AG04449 (cell line): ENCODE measurements around the gene TAP1.
"Not testable (repeated sequence)": the region's sequence is repeated elsewhere in the genome, so short reads cannot be mapped to it uniquely, and the experiment has no call there.

Experiments
- CTCF ChIA-PET: fragments of 350-600 bp; formaldehyde crosslinking; extraction: SDS; loops from one replicate; lab custom pipeline; 2021; ENCODE audit warnings: antibody characterized with exemption; lab: Yijun Ruan, JAX
- POLR2A ChIA-PET: fragments of 400-600, 350-600 bp; formaldehyde crosslinking; extraction: SDS; loops from one replicate; lab custom pipeline; 2020; ENCODE audit warnings: antibody characterized with exemption, inconsistent platforms; lab: Yijun Ruan, JAX
- DNase-seq: peaks from one replicate; pipeline ENCODE4 v3.0.0-alpha.2; 2010; ENCODE audit warnings: low read depth, low spot score
- H3K4me3 ChIP-seq: 2 replicates; pipeline ENCODE4 v1.5.1; 2011; ENCODE audit warnings: low read depth, mild to moderate bottlenecking, control low read depth, low read length
- TF ChIP-seq, protein P1 (sequence below): IDR thresholded peaks from one replicate; pipeline ENCODE4 v1.5.1; 2011; ENCODE audit warnings: mild to moderate bottlenecking, moderate library complexity, low read length, control low read depth, inconsistent platforms; ENCODE audit not compliant: insufficient read depth; ENCODE audit errors: missing control alignments

Gene TAP1

GRCh38 chr6:32882879-32883250 is 29.4 kb upstream of the TAP1 start:
- no peak overlapping the region for H3K4me3 ChIP-seq
- DNase-seq: no peak
- POLR2A ChIA-PET: interaction anchor here (1.8 kb wide), 1 partner anchor 89 kb away, joined by 18 read pairs; no protein-coding TSS in a partner anchor
- CTCF ChIA-PET: interaction anchor here (0.6 to 18.1 kb wide), 12 partner anchors 15 to 289 kb away, joined by 3 to 402 read pairs (median 8); partner anchors contain the start of genes BRD2, HLA-DMA, PSMB8 and TAP2
- TF ChIP-seq, protein P1, sequence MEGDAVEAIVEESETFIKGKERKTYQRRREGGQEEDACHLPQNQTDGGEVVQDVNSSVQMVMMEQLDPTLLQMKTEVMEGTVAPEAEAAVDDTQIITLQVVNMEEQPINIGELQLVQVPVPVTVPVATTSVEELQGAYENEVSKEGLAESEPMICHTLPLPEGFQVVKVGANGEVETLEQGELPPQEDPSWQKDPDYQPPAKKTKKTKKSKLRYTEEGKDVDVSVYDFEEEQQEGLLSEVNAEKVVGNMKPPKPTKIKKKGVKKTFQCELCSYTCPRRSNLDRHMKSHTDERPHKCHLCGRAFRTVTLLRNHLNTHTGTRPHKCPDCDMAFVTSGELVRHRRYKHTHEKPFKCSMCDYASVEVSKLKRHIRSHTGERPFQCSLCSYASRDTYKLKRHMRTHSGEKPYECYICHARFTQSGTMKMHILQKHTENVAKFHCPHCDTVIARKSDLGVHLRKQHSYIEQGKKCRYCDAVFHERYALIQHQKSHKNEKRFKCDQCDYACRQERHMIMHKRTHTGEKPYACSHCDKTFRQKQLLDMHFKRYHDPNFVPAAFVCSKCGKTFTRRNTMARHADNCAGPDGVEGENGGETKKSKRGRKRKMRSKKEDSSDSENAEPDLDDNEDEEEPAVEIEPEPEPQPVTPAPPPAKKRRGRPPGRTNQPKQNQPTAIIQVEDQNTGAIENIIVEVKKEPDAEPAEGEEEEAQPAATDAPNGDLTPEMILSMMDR: no peak

DNA sequence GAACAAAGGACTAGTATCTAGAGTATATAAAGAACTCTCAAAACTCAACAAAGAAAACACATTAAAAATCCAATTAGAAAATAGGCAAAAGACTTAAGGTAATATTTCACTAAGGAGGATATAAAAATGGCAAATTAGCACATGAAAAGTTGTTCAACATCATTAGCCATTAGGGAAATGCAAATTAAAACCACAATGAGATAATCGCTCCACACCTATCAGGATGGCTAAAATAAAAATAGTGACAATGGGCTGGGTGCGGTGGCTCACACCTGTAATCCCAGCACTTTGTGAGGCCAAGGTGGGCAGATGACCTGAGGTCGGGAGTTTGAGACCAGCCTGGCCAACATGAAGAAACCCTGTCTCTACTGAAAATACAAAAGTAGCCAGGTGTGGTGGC is 27.5 kb upstream of the TAP1 start:
- CTCF ChIA-PET: interaction anchor here (0.8 to 18.1 kb wide), 6 partner anchors 10 to 104 kb away, joined by 3 to 402 read pairs (median 7); partner anchors contain the start of genes PSMB8 and TAP2
- POLR2A ChIA-PET, DNase-seq, H3K4me3 ChIP-seq: not testable (repeated sequence)

- no peak for DNase-seq
- no peak overlapping the region for H3K4me3 ChIP-seq
- POLR2A ChIA-PET: no interaction called here
- CTCF ChIA-PET: interaction anchor here (1.4 to 18.1 kb wide), 5 partner anchors 9 to 54 kb away, joined by 5 to 402 read pairs (median 10); partner anchors contain the start of genes PSMB8, PSMB9, TAP1 and TAP2
- TF ChIP-seq, protein P1: no peak
Observed at GRCh38 chr6:32879691-32880090, 26.2 kb upstream of the TAP1 start.

GRCh38 chr6:32876603-32877002 is 23.1 kb upstream of the TAP1 start:
- ChIA-PET POLR2A (no interaction called here), CTCF (interaction anchor here (0.6 to 18.1 kb wide), 9 partner anchors 9 to 108 kb away, joined by 3 to 402 read pairs (median 4); partner anchors contain the start of genes HLA-DMA, PSMB8 and TAP2)
- no peak overlapping the region for H3K4me3 ChIP-seq
- TF ChIP-seq, protein P1: no peak
- DNase-seq: no peak

GRCh38 chr6:32873947-32874346 is 20.4 kb upstream of the TAP1 start:
- CTCF ChIA-PET: interaction anchor here (18.1 kb wide), 1 partner anchor 32 kb away, joined by 402 read pairs; the partner anchor contains the start of genes PSMB8 and TAP2
- H3K4me3 ChIP-seq, POLR2A ChIA-PET, DNase-seq: not testable (repeated sequence)

- TF ChIP-seq, protein P1: peak; percentile 70
Observed at GRCh38 chr6:32868257-32868788, 14.8 kb upstream of the TAP1 start.

DNA sequence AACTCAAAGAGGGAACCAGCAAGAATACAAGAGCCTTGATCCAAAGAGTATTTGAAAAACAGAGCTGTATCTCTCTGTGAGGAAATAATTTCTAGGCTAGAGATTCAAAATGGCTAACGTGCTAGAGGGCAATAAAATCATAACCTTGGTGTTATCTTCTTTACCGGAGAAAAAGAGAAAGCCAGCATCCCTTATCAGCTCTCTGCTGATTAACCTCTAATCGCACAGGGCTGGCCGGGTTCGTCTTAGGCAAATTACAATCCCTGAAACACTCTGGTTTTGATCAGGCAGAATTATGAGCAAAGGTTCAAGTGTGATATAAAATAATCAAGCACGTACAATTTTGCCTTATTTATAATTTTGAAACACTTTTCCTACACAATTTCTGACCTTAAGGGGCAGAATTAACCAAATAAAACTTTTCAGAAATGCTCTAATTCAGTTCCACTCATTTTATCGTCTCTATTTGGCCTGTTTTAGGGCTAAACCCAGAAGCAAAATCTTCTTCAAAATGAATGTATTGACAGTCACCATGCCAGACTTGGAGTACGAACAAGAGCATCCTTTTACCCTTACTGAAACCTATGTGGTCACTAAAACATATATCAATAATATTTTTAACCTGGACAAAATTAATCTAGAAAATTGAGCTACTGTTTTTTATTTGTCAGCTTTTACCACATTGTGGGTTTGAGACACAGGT is 14.2 kb upstream of the TAP1 start:
- POLR2A ChIA-PET: interaction anchor here (0.7 to 1.8 kb wide), 3 partner anchors 12 to 30 kb away, joined by 3 to 5 read pairs (median 4); partner anchors contain the start of genes PSMB9, TAP1 and TAP2

More at GRCh38 chr6:32868257-32868788, 14.8 kb upstream of the TAP1 start:
- ChIA-PET POLR2A (interaction anchor here (0.7 to 1.8 kb wide), 3 partner anchors 13 to 30 kb away, joined by 3 to 5 read pairs (median 4); partner anchors contain the start of genes PSMB9, TAP1 and TAP2), CTCF (interaction anchor here (0.6 to 18.1 kb wide), 67 partner anchors 8 to 463 kb away, joined by 3 to 402 read pairs (median 4); partner anchors contain the start of genes BRD2, HLA-DMA, HLA-DRA and PSMB8)
- no peak for DNase-seq
- no peak overlapping the region for H3K4me3 ChIP-seq

More for the DNA sequence above, 14.2 kb upstream of the TAP1 start:
- TF ChIP-seq, protein P1: no peak
- CTCF ChIA-PET: interaction anchor here (0.6 to 18.1 kb wide), 64 partner anchors 9 to 462 kb away, joined by 3 to 402 read pairs (median 4); partner anchors contain the start of genes BRD2, HLA-DMA, PSMB8 and PSMB9
- no peak for DNase-seq
- H3K4me3 ChIP-seq: no peak overlapping the region
